ENCODE measurements around the gene MYOZ3.

- TF ChIP-seq EP300 (IDR thresholded peaks at IDR 0.05), result no peak
- TF ChIP-seq POLR2AphosphoS5 (IDR thresholded peaks at IDR 0.05), result no peak
- TF ChIP-seq CTCF (IDR thresholded peaks at IDR 0.05), result no peak
Observed at GRCh38 chr5:150625831-150626746, 35.0 kb upstream of the MYOZ3 start.
